CD14-positive monocyte (primary cell): ENCODE measurements around the gene RWDD4. TPM values are rescaled to one million over a fixed set of nuclear protein-coding genes. Genes with fewer than 3 reads are reported as not detected.

Source experiments
- DNase-seq, 3 donors: peaks; one replicate each; pipeline ENCODE4 v3.0.0-alpha.2; 2011 to 2022
- H2AFZ ChIP-seq: 2 replicates; pipeline ENCODE4 v1.6.0; 2012; ENCODE audit warnings: mild to moderate bottlenecking, low read depth, low read length, inconsistent platforms; ENCODE audit not compliant: insufficient read depth, poor library complexity, severe bottlenecking
- H3K27ac ChIP-seq, 2 donors: 1 replicate in 1 of 2; 2 replicates in 1 of 2; pipeline ENCODE4 v1.5.1; 2012 to 2013; ENCODE audit warnings: low read length in 2 of 2, control low read depth in 1 of 2, inconsistent platforms in 1 of 2, low read depth in 1 of 2, mild to moderate bottlenecking in 1 of 2
- H3K27me3 ChIP-seq, 2 donors: one replicate each; pipeline versions ENCODE4 v1.6.0 to v1.6.1; 2011 to 2013; ENCODE audit warnings: low read length in 2 of 2; ENCODE audit not compliant: control insufficient read depth in 2 of 2, insufficient read depth in 2 of 2
- H3K36me3 ChIP-seq, 2 donors: replicated peaks in 1 of 2; 1 replicate in 1 of 2; 2 replicates in 1 of 2; pipeline versions ENCODE4 v1.5.1 to v1.6.1; 2012 to 2013; ENCODE audit warnings: low read length in 2 of 2, control low read depth in 1 of 2, inconsistent platforms in 1 of 2, mild to moderate bottlenecking in 1 of 2; ENCODE audit not compliant: insufficient read depth in 2 of 2, control insufficient read depth in 1 of 2
- H3K4me1 ChIP-seq, 2 donors: 1 replicate in 1 of 2; 2 replicates in 1 of 2; pipeline versions ENCODE4 v1.5.1 to v1.6.1; 2012 to 2013; ENCODE audit warnings: low read length in 2 of 2, control low read depth in 1 of 2, inconsistent platforms in 1 of 2, mild to moderate bottlenecking in 1 of 2, moderate library complexity in 1 of 2; ENCODE audit not compliant: insufficient read depth in 2 of 2, control insufficient read depth in 1 of 2
- H3K4me2 ChIP-seq: replicated peaks from 2 replicates; pipeline ENCODE3; 2012; ENCODE audit warnings: low read length, moderate library complexity, mild to moderate bottlenecking; ENCODE audit not compliant: poor library complexity, severe bottlenecking; ENCODE audit errors: extremely low read depth
- H3K4me3 ChIP-seq, 3 experiments: fragments of 200-600 bp in 1 of 3; sonication (generic) in 1 of 3; replicated peaks in 1 of 3; 1 replicate in 2 of 3; 2 replicates in 1 of 3; pipeline ENCODE4 v1.5.1; 2011 to 2013; ENCODE audit warnings: low read length in 3 of 3, mild to moderate bottlenecking in 3 of 3, control low read depth in 2 of 3, low read depth in 2 of 3, inconsistent platforms in 1 of 3, moderate library complexity in 1 of 3
- H3K79me2 ChIP-seq: 2 replicates; pipeline ENCODE4 v1.6.0; 2012; ENCODE audit warnings: mild to moderate bottlenecking, control low read depth, inconsistent platforms, low read length, moderate library complexity; ENCODE audit not compliant: insufficient read depth
- H3K9ac ChIP-seq: 2 replicates; pipeline ENCODE4 v1.6.0; 2017; ENCODE audit warnings: low read length, mild to moderate bottlenecking; ENCODE audit not compliant: insufficient read depth, poor library complexity, severe bottlenecking
- H3K9me3 ChIP-seq, 2 donors: replicated peaks in 1 of 2; 1 replicate in 1 of 2; 2 replicates in 1 of 2; pipeline versions ENCODE4 v1.5.1 to v1.6.1; 2012 to 2013; ENCODE audit warnings: low read length in 2 of 2, control low read depth in 1 of 2; ENCODE audit not compliant: control insufficient read depth in 1 of 2, insufficient read depth in 1 of 2
- H4K20me1 ChIP-seq: 2 replicates; pipeline ENCODE4 v1.6.0; 2012; ENCODE audit warnings: mild to moderate bottlenecking, low read length, control low read depth, moderate library complexity; ENCODE audit not compliant: insufficient read depth
- H3K27ac Mint-ChIP-seq, 7 donors: one replicate each; pipeline ENCODE4 v1.8.0; 2020; ENCODE audit warnings: mild to moderate bottlenecking in 7 of 7, mixed read lengths in 7 of 7, moderate library complexity in 6 of 7, inconsistent platforms in 2 of 7
- H3K27me3 Mint-ChIP-seq, 3 donors: one replicate each; pipeline ENCODE4 v1.8.0; 2021 to 2022; ENCODE audit warnings: low read depth in 3 of 3, mild to moderate bottlenecking in 3 of 3, mixed read lengths in 3 of 3, moderate library complexity in 3 of 3, inconsistent platforms in 1 of 3
- H3K36me3 Mint-ChIP-seq, 2 donors: one replicate each; pipeline ENCODE4 v1.8.0; 2020; ENCODE audit warnings: mixed read lengths in 2 of 2, inconsistent platforms in 1 of 2, mild to moderate bottlenecking in 1 of 2
- H3K4me1 Mint-ChIP-seq: one replicate; pipeline ENCODE4 v1.8.0; 2020; ENCODE audit warnings: mild to moderate bottlenecking, mixed read lengths
- H3K4me3 Mint-ChIP-seq, 2 donors: one replicate each; pipeline ENCODE4 v1.8.0; 2020; ENCODE audit warnings: mild to moderate bottlenecking in 2 of 2, mixed read lengths in 2 of 2, moderate library complexity in 1 of 2
- H3K9me3 Mint-ChIP-seq, 7 donors: one replicate each; pipeline ENCODE4 v1.8.0; 2020 to 2022; ENCODE audit warnings: mixed read lengths in 7 of 7, mild to moderate bottlenecking in 6 of 7, moderate library complexity in 6 of 7, inconsistent platforms in 2 of 7
- WGBS: methylation state at CpG from one replicate; pipeline ENCODE4 v1.1.5; 2013; ENCODE audit warnings: missing lambda C conversion rate; ENCODE audit not compliant: insufficient coverage; 5-methylcytosine and 5-hydroxymethylcytosine counted together
- intact Hi-C, 2 donors: fragments of 100-400 bp; cut with micrococcal nuclease; formaldehyde crosslinking; loops; one replicate each; pipeline versions ENCODE4 v1.15.0 to v1.15.1; 2023
- polyA plus RNA-seq, 3 donors: library from polyadenylated mRNA; depleted of rRNA in 1 of 3; unstranded in 2 of 3; stranded (reverse) in 1 of 3; fragments of 300-500 nt in 2 of 3; fragments of >200 nt in 1 of 3; fragmentation: Illumina TruSeq in 2 of 3; gene quantifications; 1 replicate in 2 of 3; 2 replicates in 1 of 3; pipeline ENCODE4 v1.2.3, GENCODE V29; 2012 to 2021
- TF ChIP-seq, protein P1 (sequence below): fragments of 200-600 bp; IDR thresholded peaks from one replicate; pipeline ENCODE4 v1.8.0; 2022; ENCODE audit warnings: antibody characterized with exemption, mild to moderate bottlenecking

The RWDD4 gene
- polyA plus RNA-seq, 3 donors, result 4.4 to 21.2 (median 16.5) TPM

DNA sequence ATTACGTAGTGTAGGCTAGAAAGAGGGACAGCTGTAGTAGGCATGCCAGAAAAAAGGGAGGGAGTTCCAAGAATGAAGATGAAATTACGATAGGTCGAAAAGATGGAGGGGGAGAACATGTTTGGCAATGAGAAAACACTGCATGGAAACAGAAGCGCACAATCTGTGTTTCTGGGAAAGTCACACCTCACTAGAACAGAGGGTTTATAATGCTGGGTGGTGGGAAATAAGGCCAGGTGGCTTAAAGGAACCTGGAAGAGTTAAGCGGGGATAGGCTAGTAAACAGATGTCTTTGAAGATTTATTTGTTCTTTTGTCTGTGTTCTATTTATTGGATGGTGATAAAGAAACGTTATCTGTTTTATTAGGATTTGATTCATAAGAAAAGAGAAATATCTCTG lies 29.2 kb upstream of the RWDD4 start:
- Histone ChIP-seq H3K4me1 (no peaks in the 10 kb centered on the region), H3K9ac (no peak overlapping the region), H4K20me1 (peaks cover 16% of the 10 kb centered on the region), H3K4me2 (no peak overlapping the region), H3K79me2 (no peaks in the 10 kb centered on the region), H3K27ac (no peak overlapping the region), H2AFZ (no peak overlapping the region), H3K4me3 (no peak overlapping the region), H3K27me3 (no peaks in the 10 kb centered on the region), H3K36me3 (peaks cover 92 to 95% of the 10 kb centered on the region in 2 donors), H3K9me3 (no peaks in the 10 kb centered on the region)
- Mint-ChIP-seq H3K9me3 (no peaks in the 10 kb centered on the region), H3K36me3 (peaks cover 67 to 89% of the 10 kb centered on the region in 2 donors), H3K4me1 (no peaks in the 10 kb centered on the region), H3K27ac (peak overlapping the region in 1 of 7 donors; percentile 76), H3K4me3 (no peak overlapping the region), H3K27me3 (peaks cover 0 to 2% (median 0%) of the 10 kb centered on the region in 3 donors)
- 100% methylated on average over 4 of the region's 6 CpGs for WGBS
- no peak for DNase-seq
- TF ChIP-seq, protein P1, sequence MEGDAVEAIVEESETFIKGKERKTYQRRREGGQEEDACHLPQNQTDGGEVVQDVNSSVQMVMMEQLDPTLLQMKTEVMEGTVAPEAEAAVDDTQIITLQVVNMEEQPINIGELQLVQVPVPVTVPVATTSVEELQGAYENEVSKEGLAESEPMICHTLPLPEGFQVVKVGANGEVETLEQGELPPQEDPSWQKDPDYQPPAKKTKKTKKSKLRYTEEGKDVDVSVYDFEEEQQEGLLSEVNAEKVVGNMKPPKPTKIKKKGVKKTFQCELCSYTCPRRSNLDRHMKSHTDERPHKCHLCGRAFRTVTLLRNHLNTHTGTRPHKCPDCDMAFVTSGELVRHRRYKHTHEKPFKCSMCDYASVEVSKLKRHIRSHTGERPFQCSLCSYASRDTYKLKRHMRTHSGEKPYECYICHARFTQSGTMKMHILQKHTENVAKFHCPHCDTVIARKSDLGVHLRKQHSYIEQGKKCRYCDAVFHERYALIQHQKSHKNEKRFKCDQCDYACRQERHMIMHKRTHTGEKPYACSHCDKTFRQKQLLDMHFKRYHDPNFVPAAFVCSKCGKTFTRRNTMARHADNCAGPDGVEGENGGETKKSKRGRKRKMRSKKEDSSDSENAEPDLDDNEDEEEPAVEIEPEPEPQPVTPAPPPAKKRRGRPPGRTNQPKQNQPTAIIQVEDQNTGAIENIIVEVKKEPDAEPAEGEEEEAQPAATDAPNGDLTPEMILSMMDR, result no peak
- intact Hi-C loops, result no loop called here

DNA sequence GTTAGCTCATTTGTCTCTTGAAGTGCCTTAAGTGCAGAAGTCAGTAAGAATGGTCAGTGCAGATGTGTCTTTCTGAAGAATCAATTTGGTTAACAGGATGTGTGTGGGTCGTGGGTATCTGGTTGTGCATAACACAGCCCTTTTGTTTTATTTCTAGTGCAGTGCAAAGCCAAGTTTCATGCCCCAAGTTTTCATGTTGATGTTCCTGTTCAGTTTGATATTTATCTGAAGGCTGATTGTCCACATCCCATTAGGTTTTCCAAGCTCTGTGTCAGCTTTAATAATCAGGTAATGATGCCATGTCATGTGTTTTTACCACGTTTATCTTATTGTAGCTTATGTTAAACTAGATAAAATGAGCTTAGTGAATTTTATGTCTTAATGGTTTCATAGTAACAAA lies 27.5 kb upstream of the RWDD4 start:
- Histone ChIP-seq H3K9ac (no peak overlapping the region), H3K4me1 (no peaks in the 10 kb centered on the region), H4K20me1 (peaks cover 15% of the 10 kb centered on the region), H3K4me2 (no peak overlapping the region), H3K4me3 (no peak overlapping the region), H2AFZ (no peak overlapping the region), H3K27me3 (no peaks in the 10 kb centered on the region), H3K36me3 (peaks cover 85 to 98% of the 10 kb centered on the region in 2 donors), H3K79me2 (no peaks in the 10 kb centered on the region), H3K9me3 (no peaks in the 10 kb centered on the region), H3K27ac (no peak overlapping the region)
- no peak overlapping the region for H3K4me3 Mint-ChIP-seq
- H3K27me3 Mint-ChIP-seq, result no peaks in the 10 kb centered on the region
- 100% methylated on average over 1 of the region's 2 CpGs for WGBS
- no peaks in the 10 kb centered on the region for H3K9me3 Mint-ChIP-seq
- TF ChIP-seq, protein P1, result no peak
- no peak for DNase-seq
- H3K36me3 Mint-ChIP-seq, result peaks cover 67 to 94% of the 10 kb centered on the region in 2 donors
- intact Hi-C loops, result no loop called here
- no peaks in the 10 kb centered on the region for H3K4me1 Mint-ChIP-seq
- H3K27ac Mint-ChIP-seq, result no peak overlapping the region
